ENCODE measurements around the gene AP1B1. TPM values are rescaled to one million over a fixed set of nuclear protein-coding genes. Genes with fewer than 3 reads are reported as not detected.

AP1B1 gene
- total and polyA plus RNA-seq, 2 donors (not counting 1 experiment from before 2014, with no cell fraction given): 139 to 174 TPM

DNA sequence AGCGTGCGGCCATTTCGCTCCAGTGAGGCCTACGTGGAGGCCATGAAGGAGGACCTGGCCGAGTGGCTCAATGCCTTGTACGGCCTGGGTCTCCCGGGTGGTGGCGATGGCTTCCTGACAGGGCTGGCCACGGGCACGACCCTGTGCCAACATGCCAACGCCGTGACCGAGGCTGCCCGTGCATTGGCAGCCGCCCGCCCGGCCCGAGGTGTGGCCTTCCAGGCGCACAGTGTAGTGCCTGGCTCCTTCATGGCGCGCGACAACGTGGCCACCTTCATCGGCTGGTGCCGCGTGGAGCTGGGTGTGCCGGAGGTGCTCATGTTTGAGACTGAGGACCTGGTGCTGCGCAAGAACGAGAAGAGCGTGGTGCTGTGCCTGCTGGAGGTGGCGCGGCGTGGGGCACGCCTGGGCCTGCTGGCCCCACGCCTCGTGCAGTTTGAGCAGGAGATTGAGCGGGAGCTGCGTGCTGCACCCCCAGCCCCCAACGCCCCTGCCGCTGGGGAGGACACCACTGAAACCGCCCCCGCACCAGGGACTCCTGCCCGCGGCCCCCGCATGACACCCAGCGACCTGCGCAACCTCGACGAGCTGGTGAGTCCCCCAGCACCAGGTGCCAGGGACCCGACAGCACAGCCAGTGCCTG is 80.1 kb downstream of the AP1B1 start:
- peaks cover 2% of the 10 kb centered on the region for H3K79me2 ChIP-seq (ENCODE audit: control insufficient read depth, insufficient read depth, low read length)
- no peak overlapping the region for H3K9ac ChIP-seq (ENCODE audit: low read length)
- TF ChIP-seq, protein P1, sequence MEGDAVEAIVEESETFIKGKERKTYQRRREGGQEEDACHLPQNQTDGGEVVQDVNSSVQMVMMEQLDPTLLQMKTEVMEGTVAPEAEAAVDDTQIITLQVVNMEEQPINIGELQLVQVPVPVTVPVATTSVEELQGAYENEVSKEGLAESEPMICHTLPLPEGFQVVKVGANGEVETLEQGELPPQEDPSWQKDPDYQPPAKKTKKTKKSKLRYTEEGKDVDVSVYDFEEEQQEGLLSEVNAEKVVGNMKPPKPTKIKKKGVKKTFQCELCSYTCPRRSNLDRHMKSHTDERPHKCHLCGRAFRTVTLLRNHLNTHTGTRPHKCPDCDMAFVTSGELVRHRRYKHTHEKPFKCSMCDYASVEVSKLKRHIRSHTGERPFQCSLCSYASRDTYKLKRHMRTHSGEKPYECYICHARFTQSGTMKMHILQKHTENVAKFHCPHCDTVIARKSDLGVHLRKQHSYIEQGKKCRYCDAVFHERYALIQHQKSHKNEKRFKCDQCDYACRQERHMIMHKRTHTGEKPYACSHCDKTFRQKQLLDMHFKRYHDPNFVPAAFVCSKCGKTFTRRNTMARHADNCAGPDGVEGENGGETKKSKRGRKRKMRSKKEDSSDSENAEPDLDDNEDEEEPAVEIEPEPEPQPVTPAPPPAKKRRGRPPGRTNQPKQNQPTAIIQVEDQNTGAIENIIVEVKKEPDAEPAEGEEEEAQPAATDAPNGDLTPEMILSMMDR (IDR thresholded peaks at IDR 0.05): no peak
- no peak for TF ChIP-seq EZH2 (IDR thresholded peaks at IDR 0.05; ENCODE audit: borderline replicate concordance, insufficient read depth, low read depth, low read length, poor library complexity, severe bottlenecking)
- DNase-seq (no peak), ATAC-seq (ENCODE audit: low read depth) (no peak)
- intact Hi-C loops (cut with micrococcal nuclease): no loop called here
- H3K4me2 ChIP-seq (replicated peaks; ENCODE audit: low read depth, low read length, poor library complexity, severe bottlenecking): no peak overlapping the region
- Mint-ChIP-seq H3K4me1 (peaks cover 30% of the 10 kb centered on the region), H3K9me3 (ENCODE audit: insufficient read depth) (no peaks in the 10 kb centered on the region), H3K27ac (no peak overlapping the region), H3K27me3 (peaks cover 37% of the 10 kb centered on the region), H3K4me3 (no peak overlapping the region)
- H3K36me3 ChIP-seq (replicated peaks in 1 of 2; ENCODE audit: control extremely low read depth in 1 of 2, control insufficient read depth in 1 of 2, extremely low read depth in 1 of 2, insufficient read depth in 2 of 2, low read length in 1 of 2): no peaks in the 10 kb centered on the region
- peaks cover 22 to 35% of the 10 kb centered on the region in 2 donors for H3K4me1 ChIP-seq (ENCODE audit: control insufficient read depth in 2 of 2, insufficient read depth in 2 of 2, low read length in 2 of 2)
- no peak overlapping the region for H2AFZ ChIP-seq (ENCODE audit: insufficient read depth, low read depth, low read length, poor library complexity, severe bottlenecking)
- peaks cover 0 to 22% (median 0%) of the 10 kb centered on the region in 3 donors for H3K9me3 ChIP-seq (ENCODE audit: control extremely low read depth in 1 of 3, control insufficient read depth in 2 of 3, insufficient read depth in 1 of 3, low read length in 2 of 3)
- CTCF ChIA-PET: no interaction called here
- POLR2A ChIA-PET: no interaction called here
- 89% methylated on average over 49 of the region's 50 CpGs for WGBS (ENCODE audit: insufficient coverage)
- no peak overlapping the region for H3K4me3 ChIP-seq (ENCODE audit: control extremely low read depth in 1 of 5, extremely low read depth in 1 of 5, insufficient read depth in 1 of 5, low read depth in 2 of 5, low read length in 4 of 5)
- no peak overlapping the region for H3K27ac ChIP-seq (ENCODE audit: low read length in 2 of 2)
- H3K27me3 ChIP-seq (replicated peaks in 1 of 4; ENCODE audit: control extremely low read depth in 1 of 4, control insufficient read depth in 3 of 4, insufficient read depth in 4 of 4, low read length in 3 of 4): peaks cover 0 to 62% (median 26%) of the 10 kb centered on the region in 4 experiments
- peaks cover under 1% of the 10 kb centered on the region for H4K20me1 ChIP-seq (ENCODE audit: control insufficient read depth, insufficient read depth, low read length, poor library complexity, severe bottlenecking)

DNA sequence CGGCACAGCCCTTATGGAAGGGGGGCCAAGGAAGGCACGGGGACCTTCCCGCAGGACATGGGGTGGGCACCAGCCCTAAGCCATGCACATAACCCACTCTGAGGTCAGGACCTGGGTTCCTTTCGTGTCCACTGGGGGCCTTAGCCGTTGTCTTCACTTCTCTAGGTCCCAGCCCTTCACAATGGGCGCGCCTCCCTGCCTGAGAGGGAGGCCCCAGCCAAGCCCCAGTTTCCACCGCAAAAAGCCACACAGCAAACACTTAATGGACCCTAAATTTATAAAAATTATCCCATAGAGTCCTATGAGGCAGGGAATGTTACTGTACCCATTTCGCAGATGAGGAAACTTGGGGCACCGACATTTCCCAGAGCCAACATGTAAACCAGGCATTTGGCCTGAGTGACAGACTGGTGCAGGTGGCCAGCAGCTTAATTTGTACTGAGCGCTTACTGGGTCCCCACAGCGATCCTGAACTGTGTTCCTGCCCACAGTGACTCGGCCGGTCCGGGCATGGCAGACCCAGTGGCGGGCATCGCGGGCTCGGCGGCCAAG is 80.7 kb downstream of the AP1B1 start:
- Histone ChIP-seq H3K9ac (ENCODE audit: low read length) (no peak overlapping the region), H3K9me3 (ENCODE audit: control extremely low read depth in 1 of 3, control insufficient read depth in 2 of 3, insufficient read depth in 1 of 3, low read length in 2 of 3) (peaks cover 0 to 19% (median 0%) of the 10 kb centered on the region in 3 donors), H3K4me1 (ENCODE audit: control insufficient read depth in 2 of 2, insufficient read depth in 2 of 2, low read length in 2 of 2) (peaks cover 22 to 29% of the 10 kb centered on the region in 2 donors), H2AFZ (ENCODE audit: insufficient read depth, low read depth, low read length, poor library complexity, severe bottlenecking) (no peak overlapping the region), H3K4me2 (replicated peaks; ENCODE audit: low read depth, low read length, poor library complexity, severe bottlenecking) (peak overlapping the region; percentile 99), H3K79me2 (ENCODE audit: control insufficient read depth, insufficient read depth, low read length) (peaks cover 2% of the 10 kb centered on the region), H3K27ac (ENCODE audit: low read length in 2 of 2) (no peak overlapping the region), H3K27me3 (replicated peaks in 1 of 4; ENCODE audit: control extremely low read depth in 1 of 4, control insufficient read depth in 3 of 4, insufficient read depth in 4 of 4, low read length in 3 of 4) (peaks cover 0 to 56% (median 22%) of the 10 kb centered on the region in 4 experiments), H4K20me1 (ENCODE audit: control insufficient read depth, insufficient read depth, low read length, poor library complexity, severe bottlenecking) (no peaks in the 10 kb centered on the region), H3K4me3 (ENCODE audit: control extremely low read depth in 1 of 5, extremely low read depth in 1 of 5, insufficient read depth in 1 of 5, low read depth in 2 of 5, low read length in 4 of 5) (no peak overlapping the region), H3K36me3 (replicated peaks in 1 of 2; ENCODE audit: control extremely low read depth in 1 of 2, control insufficient read depth in 1 of 2, extremely low read depth in 1 of 2, insufficient read depth in 2 of 2, low read length in 1 of 2) (no peaks in the 10 kb centered on the region)
- ChIA-PET POLR2A (no interaction called here), CTCF (no interaction called here)
- ATAC-seq (ENCODE audit: low read depth) (no peak), DNase-seq (peak; percentile 20)
- no peak overlapping the region for H3K27ac Mint-ChIP-seq
- peaks cover 25% of the 10 kb centered on the region for H3K4me1 Mint-ChIP-seq
- intact Hi-C loops (cut with micrococcal nuclease): no loop called here
- TF ChIP-seq EZH2 (IDR thresholded peaks at IDR 0.05; ENCODE audit: borderline replicate concordance, insufficient read depth, low read depth, low read length, poor library complexity, severe bottlenecking): no peak
- TF ChIP-seq, protein P1 (IDR thresholded peaks at IDR 0.05): no peak
- WGBS (ENCODE audit: insufficient coverage): 88% methylated on average over 19 of the region's 20 CpGs
- H3K4me3 Mint-ChIP-seq: peak overlapping the region; percentile 85
- no peaks in the 10 kb centered on the region for H3K9me3 Mint-ChIP-seq (ENCODE audit: insufficient read depth)
- peaks cover 31% of the 10 kb centered on the region for H3K27me3 Mint-ChIP-seq

All from B cell (primary cell).